HEK293T (cell line): ENCODE results near the gene MELK.

ENCODE experiments used
- CTCF ChIA-PET: fragments of 350-600 bp; formaldehyde crosslinking; extraction: SDS; loops from one replicate; lab custom pipeline; 2021; ENCODE audit warnings: antibody characterized with exemption, inconsistent platforms; lab: Yijun Ruan, JAX
- POLR2A ChIA-PET: fragments of 350-600 bp; formaldehyde crosslinking; extraction: SDS; loops from one replicate; lab custom pipeline; 2020; ENCODE audit warnings: antibody characterized with exemption, inconsistent platforms; lab: Yijun Ruan, JAX
- DNase-seq: peaks from one replicate; pipeline ENCODE4 v3.0.0; 2012; ENCODE audit warnings: mixed read lengths; ENCODE audit errors: extremely low spot score
- ARNT ChIP-seq: fragments of 450-650 bp; IDR thresholded peaks from 2 replicates; pipeline ENCODE4 v1.6.1; 2017; ENCODE audit warnings: mild to moderate bottlenecking
- BHLHE40 ChIP-seq: fragments of 450-650 bp; IDR thresholded peaks from 2 replicates; pipeline ENCODE4 v1.6.1; 2016; ENCODE audit warnings: mild to moderate bottlenecking, moderate library complexity, borderline replicate concordance
- CTBP1 ChIP-seq: fragments of 450-650 bp; IDR thresholded peaks from 2 replicates; pipeline ENCODE4 v1.6.1; 2016; ENCODE audit warnings: borderline replicate concordance
- ELF4 ChIP-seq: fragments of 450-650 bp; IDR thresholded peaks from 2 replicates; pipeline ENCODE4 v1.6.1; 2017; ENCODE audit warnings: antibody characterized with exemption
- FOXA1 ChIP-seq: fragments of 450-650 bp; IDR thresholded peaks from 2 replicates; pipeline ENCODE4 v1.6.1; 2016; ENCODE audit warnings: mild to moderate bottlenecking
- FOXK2 ChIP-seq: fragments of 450-650 bp; IDR thresholded peaks from 2 replicates; pipeline ENCODE4 v1.6.1; 2016; ENCODE audit warnings: mild to moderate bottlenecking
- FOXM1 ChIP-seq: fragments of 450-650 bp; IDR thresholded peaks from 2 replicates; pipeline ENCODE4 v1.6.1; 2017; ENCODE audit warnings: mild to moderate bottlenecking, borderline replicate concordance
- HDGF ChIP-seq: fragments of 450-650 bp; IDR thresholded peaks from 2 replicates; pipeline ENCODE4 v1.6.1; 2017; ENCODE audit warnings: antibody characterized with exemption, borderline replicate concordance
- L3MBTL2 ChIP-seq: fragments of 450-650 bp; conservative IDR thresholded peaks from 2 replicates; pipeline ENCODE4 v1.6.1; 2016; ENCODE audit warnings: mild to moderate bottlenecking
- LEF1 ChIP-seq: fragments of 450-650 bp; IDR thresholded peaks from 2 replicates; pipeline ENCODE4 v1.6.1; 2017; ENCODE audit warnings: mild to moderate bottlenecking, borderline replicate concordance
- NFRKB ChIP-seq: fragments of 450-650 bp; IDR thresholded peaks from 2 replicates; pipeline ENCODE4 v1.6.1; 2016; ENCODE audit warnings: mild to moderate bottlenecking, moderate library complexity
- SP1 ChIP-seq: fragments of 450-650 bp; IDR thresholded peaks from 2 replicates; pipeline ENCODE4 v1.6.1; 2017
- SUZ12 ChIP-seq: fragments of 450-650 bp; IDR thresholded peaks from 2 replicates; pipeline ENCODE4 v1.6.1; 2016; ENCODE audit warnings: mild to moderate bottlenecking
- TARDBP ChIP-seq: fragments of 450-650 bp; IDR thresholded peaks from 2 replicates; pipeline ENCODE4 v1.6.1; 2016
- ZNF384 ChIP-seq: fragments of 450-650 bp; IDR thresholded peaks from 2 replicates; pipeline ENCODE4 v1.6.1; 2016
- TF ChIP-seq, protein P1 (sequence below): fragments of 450-650 bp; IDR thresholded peaks from 2 replicates; pipeline ENCODE4 v1.6.1; 2016

The MELK gene

DNA sequence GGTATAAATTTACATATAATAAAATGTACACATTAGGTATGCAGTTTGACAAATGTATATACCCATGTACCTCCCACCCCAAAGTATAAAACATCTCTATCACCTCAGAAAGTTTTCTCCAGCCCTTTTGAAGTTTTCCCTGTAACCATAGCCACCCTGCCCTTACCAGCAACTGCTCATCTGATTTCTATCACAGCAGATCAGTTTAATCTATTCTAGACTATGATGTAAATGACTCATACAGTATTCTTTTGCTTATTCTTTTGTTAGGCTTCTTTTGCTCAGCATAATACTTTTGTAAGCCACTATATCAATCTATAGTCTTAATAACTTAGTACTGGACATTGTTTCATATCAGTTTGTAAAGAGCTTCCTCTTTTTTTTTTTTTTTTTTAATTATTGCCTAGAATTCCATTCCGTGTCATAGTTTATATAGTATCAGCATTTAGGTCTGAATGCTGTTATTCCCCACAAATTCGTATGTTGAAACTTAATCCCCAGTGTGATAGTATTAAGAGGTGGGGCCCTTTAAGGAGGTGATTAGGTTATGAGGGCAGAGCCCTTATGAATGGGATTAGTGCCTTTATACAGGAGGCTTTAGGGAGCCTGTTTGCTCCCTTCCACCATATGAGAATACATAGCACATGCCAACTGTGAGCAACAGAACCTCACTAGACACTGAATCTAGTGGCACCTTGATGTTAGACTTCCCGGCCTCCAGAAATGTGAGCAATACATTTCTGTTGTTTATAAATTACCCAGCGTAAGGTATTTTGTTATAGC, 20.3 kb downstream of the MELK start:
- POLR2A ChIA-PET, result no interaction called here

DNA sequence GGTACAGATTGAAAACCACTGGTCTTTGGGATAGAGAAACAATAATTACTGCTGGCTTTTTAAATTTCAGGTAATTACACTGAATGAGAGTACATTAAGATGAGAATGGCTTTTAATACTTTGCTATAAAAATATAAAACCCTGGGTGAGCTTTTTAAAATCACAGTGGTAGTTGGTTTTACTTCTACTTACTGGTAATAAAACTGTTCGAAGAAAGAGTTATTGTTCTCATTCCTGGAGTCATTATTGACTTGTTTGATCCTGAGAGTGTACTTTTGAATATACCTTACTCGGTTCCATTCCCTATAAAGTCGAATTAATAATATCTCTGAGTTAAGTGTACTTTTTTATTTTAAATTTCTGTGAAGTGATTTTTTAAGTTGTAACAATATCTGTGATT, 21.5 kb downstream of the MELK start:
- no peak for TF ChIP-seq HDGF
- no peak for TF ChIP-seq TARDBP
- TF ChIP-seq, protein P1, sequence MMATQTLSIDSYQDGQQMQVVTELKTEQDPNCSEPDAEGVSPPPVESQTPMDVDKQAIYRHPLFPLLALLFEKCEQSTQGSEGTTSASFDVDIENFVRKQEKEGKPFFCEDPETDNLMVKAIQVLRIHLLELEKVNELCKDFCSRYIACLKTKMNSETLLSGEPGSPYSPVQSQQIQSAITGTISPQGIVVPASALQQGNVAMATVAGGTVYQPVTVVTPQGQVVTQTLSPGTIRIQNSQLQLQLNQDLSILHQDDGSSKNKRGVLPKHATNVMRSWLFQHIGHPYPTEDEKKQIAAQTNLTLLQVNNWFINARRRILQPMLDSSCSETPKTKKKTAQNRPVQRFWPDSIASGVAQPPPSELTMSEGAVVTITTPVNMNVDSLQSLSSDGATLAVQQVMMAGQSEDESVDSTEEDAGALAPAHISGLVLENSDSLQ, result peak; percentile 85
- POLR2A ChIA-PET, result no interaction called here
- CTCF ChIA-PET, result no interaction called here
- no peak for DNase-seq

More for the DNA sequence above, 20.3 kb downstream of the MELK start:
- no peak for TF ChIP-seq ELF4
- no peak for TF ChIP-seq SUZ12
- no peak for TF ChIP-seq ZNF384
- no peak for TF ChIP-seq FOXK2
- no peak for TF ChIP-seq CTBP1
- no peak for TF ChIP-seq LEF1
- TF ChIP-seq BHLHE40, result no peak
- no peak for TF ChIP-seq HDGF
- TF ChIP-seq L3MBTL2, result no peak
- TF ChIP-seq, protein P1, result no peak
- no peak for TF ChIP-seq FOXM1
- no peak for TF ChIP-seq NFRKB
- TF ChIP-seq ARNT, result no peak
- no peak for TF ChIP-seq FOXA1
- CTCF ChIA-PET, result interaction anchor here (0.6 kb wide), 1 partner anchor 1724 kb away, joined by 5 read pairs; no protein-coding TSS in a partner anchor
- no peak for DNase-seq

DNA sequence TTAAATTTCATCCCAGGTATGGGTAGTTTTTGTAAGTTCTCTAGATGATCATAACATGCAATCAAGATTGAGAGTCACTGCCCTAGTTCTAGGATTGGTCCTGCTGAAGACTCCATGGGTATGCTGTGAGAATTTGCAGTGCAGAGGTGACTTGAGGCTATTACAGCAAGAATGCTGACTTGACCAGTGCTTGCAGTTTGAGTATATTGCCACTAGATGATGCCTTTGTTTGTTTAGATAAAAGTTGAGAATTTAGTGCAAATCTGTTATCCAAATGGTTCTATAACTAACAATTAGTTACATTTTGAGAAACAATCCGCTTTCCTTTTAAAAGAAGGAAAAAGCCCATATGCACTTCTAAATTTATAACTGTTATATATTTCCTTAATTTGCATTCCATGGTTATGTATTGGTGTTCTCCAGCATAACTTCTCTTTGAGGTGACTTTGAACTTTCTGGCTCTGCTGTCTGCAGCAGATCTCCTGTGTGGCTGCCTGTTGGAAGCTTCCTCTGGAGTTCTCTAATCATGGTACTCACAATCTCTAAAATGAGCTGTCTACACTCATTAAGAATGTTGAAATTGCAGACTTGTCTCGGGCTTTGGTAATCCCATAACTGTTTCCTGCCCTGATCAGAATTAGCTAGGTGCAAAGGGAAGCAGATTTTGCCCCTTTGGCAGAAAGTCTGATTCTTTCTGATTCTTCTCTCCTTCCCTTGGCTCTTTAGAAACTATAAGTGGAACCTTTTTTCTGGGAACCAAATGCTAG, 24.9 kb downstream of the MELK start:
- CTCF ChIA-PET, result interaction anchor here (0.6 kb wide), 1 partner anchor 54 kb away, joined by 3 read pairs; no protein-coding TSS in a partner anchor
- TF ChIP-seq NFRKB, result no peak
- TF ChIP-seq SUZ12, result no peak
- TF ChIP-seq L3MBTL2, result no peak
- TF ChIP-seq, protein P1, result no peak
- no peak for TF ChIP-seq CTBP1
- no peak for TF ChIP-seq ARNT
- no peak for TF ChIP-seq FOXA1
- no peak for TF ChIP-seq TARDBP
- no peak for TF ChIP-seq FOXK2
- no peak for TF ChIP-seq ELF4
- no peak for TF ChIP-seq FOXM1
- TF ChIP-seq LEF1, result no peak
- no peak for TF ChIP-seq BHLHE40
- TF ChIP-seq ZNF384, result no peak
- no peak for TF ChIP-seq SP1
- TF ChIP-seq HDGF, result no peak
- POLR2A ChIA-PET, result no interaction called here
- DNase-seq, result peak; percentile 61

DNA sequence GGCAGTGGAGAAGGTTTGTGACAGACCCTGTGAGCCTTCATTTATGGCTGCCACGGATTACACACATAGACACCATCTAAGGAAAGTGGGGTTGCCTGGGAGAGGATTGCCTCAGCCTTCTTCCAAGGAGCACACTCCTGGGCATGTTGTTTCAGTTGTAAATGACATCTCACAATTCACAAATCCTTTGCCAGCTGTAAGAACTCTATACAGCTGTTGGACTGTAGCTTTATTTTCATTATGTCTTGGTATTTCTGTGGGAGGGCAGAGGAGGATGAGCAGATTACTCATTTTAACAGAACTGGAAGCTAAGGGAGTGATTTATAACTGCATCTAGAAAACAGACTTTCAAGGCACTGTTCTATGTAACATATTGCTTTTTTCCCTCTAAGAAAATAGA, 25.6 kb downstream of the MELK start:
- DNase-seq, result no peak
- TF ChIP-seq TARDBP, result no peak
- TF ChIP-seq NFRKB, result no peak
- no peak for TF ChIP-seq ARNT
- TF ChIP-seq LEF1, result no peak
- TF ChIP-seq SUZ12, result no peak
- no peak for TF ChIP-seq SP1
- ChIA-PET CTCF (no interaction called here), POLR2A (no interaction called here)

DNA sequence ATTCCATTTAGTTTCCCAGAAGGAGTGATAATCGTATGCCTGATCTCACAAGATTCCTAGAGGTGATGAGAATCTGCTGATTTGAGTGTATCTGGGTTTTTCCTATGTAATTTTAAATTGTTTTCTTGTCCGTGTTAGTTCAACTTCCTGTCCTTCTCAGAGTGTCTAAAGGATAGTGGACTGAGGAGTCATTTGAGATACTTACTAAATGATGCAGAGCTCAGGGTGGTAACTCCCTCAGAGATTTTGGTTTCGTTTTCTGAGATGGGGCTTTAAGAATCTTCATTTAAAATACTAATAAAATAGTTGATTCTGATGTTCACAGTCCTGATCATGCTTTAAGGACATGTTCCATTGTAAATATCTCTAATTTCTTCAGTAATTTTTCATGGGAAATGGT, 30.3 kb downstream of the MELK start:
- DNase-seq, result no peak
- ChIA-PET CTCF (no interaction called here), POLR2A (no interaction called here)
- TF ChIP-seq FOXM1, result no peak
- no peak for TF ChIP-seq LEF1

DNA sequence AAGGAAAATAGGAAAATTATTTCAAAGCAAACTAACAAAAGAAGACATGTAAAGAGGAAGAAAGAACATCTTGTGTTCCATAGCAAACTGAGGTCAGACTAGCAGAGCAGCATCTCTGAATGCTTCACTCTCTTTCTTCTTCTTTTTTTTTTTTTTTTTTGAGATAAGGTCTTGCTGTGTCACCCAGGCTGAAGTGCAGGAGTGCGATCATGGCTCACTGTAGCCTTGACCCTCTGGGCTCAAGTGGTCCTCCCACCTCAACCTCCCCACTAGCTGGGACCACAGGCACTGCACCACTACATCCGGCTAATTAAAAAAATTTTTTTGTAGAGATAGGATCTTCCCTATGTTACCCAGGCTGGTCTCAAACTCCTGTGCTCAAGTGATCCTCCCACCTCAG, 36.6 kb downstream of the MELK start:
- CTCF ChIA-PET, result no interaction called here
- TF ChIP-seq FOXA1 (no peak), L3MBTL2 (no peak), SP1 (no peak), ARNT (no peak), ZNF384 (no peak), FOXK2 (no peak), BHLHE40 (no peak), HDGF (no peak), ELF4 (no peak), NFRKB (no peak), CTBP1 (no peak), FOXM1 (no peak), SUZ12 (no peak), LEF1 (no peak), TARDBP (no peak)
- TF ChIP-seq, protein P1, result no peak
- DNase-seq, result no peak
- POLR2A ChIA-PET, result no interaction called here
